ENCODE data around the gene CCAR1. TPM values are rescaled to one million over a fixed set of nuclear protein-coding genes. Genes with fewer than 3 reads are reported as not detected.
A peak's percentile ranks its signal among the peaks of the same experiment; 100 is the strongest.
"Not testable (repeated sequence)": the region's sequence is repeated elsewhere in the genome, so short reads cannot be mapped to it uniquely, and the experiment has no call there.

The CCAR1 gene
- total and polyA plus RNA-seq, 2 of the 13 experiments (the other 11 are each of a cell fraction or from before 2014, with no cell fraction given) = 74.5 to 81.6 TPM

DNA sequence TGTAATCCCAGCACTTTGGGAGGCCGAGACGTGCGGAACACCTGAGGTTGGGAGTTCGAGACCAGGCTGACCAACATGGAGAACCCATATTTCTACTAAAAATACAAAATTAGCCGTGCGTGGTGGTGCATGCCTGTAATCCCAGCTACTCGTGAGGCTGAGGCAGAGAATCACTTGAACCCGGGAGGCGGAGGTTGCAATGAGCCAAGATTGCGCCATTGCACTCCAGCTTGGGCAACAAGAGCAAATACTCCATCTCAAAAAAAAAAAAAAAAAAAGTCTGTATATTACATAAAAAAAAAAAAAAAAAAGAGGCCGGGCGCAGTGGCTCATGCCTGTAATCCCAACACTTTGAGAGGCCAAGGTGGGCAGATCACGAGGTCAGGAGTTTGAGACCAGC lies 8.0 kb upstream of the CCAR1 start:
- H2AFZ ChIP-seq (ENCODE audit: low read length); H3K4me1 ChIP-seq (ENCODE audit: insufficient read depth, low read length); H3K9me3 ChIP-seq (ENCODE audit: low read length); ATAC-seq; CTCF ChIA-PET (ENCODE audit: low intra/inter-chr PET ratio, low total read pairs); H3K4me2 ChIP-seq (ENCODE audit: low read depth, low read length); BruUV-seq (replicated peaks); H3K27me3 ChIP-seq (ENCODE audit: control insufficient read depth in 1 of 2, insufficient read depth in 2 of 2, low read length in 2 of 2); intact Hi-C loops (cut with micrococcal nuclease; ENCODE audit: unreplicated experiment); FAIRE-seq; H3K4me3 ChIP-seq (replicated peaks in 1 of 3; ENCODE audit: insufficient read depth in 1 of 3, low read depth in 2 of 3, low read length in 3 of 3); H3K9ac ChIP-seq (ENCODE audit: insufficient read depth, low read depth, low read length); DNase-seq (ENCODE audit: low spot score); in situ Hi-C loops (cut with HindIII; ENCODE audit: extremely low pct_ligation_motif_present, low pct_unique_long_range_greater_than_20kb); H3K27ac ChIP-seq (ENCODE audit: extremely low read length, insufficient read depth, low read length); H4K20me1 ChIP-seq (ENCODE audit: insufficient read depth, low read length); H3K79me2 ChIP-seq (ENCODE audit: insufficient read depth, low read length); H3K36me3 ChIP-seq (replicated peaks in 1 of 2; ENCODE audit: control insufficient read depth in 1 of 2, insufficient read depth in 2 of 2, low read length in 2 of 2): not testable (repeated sequence)
- POLR2A ChIA-PET = interaction anchor here (1.0 kb wide), 1 partner anchor 9 kb away, joined by 3 read pairs; no protein-coding TSS in a partner anchor
- WGBS (ENCODE audit: low lambda C conversion rate) = 24% methylated on average over 13 of the region's 13 CpGs
- TF ChIP-seq, protein P1, sequence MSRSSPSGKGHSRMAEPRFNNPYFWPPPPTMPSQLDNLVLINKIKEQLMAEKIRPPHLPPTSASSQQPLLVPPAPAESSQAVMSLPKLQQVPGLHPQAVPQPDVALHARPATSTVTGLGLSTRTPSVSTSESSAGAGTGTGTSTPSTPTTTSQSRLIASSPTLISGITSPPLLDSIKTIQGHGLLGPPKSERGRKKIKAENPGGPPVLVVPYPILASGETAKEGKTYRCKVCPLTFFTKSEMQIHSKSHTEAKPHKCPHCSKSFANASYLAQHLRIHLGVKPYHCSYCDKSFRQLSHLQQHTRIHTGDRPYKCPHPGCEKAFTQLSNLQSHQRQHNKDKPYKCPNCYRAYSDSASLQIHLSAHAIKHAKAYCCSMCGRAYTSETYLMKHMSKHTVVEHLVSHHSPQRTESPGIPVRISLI (CRISPR knock-in tag; IDR thresholded peaks at IDR 0.05; ENCODE audit: borderline replicate concordance) = 0 out of 2 replicates have a peak, but pooled peaks have one; percentile 39
- peak; percentile 55 for TF ChIP-seq CEBPG (CRISPR knock-in tag; IDR thresholded peaks at IDR 0.05)

DNA sequence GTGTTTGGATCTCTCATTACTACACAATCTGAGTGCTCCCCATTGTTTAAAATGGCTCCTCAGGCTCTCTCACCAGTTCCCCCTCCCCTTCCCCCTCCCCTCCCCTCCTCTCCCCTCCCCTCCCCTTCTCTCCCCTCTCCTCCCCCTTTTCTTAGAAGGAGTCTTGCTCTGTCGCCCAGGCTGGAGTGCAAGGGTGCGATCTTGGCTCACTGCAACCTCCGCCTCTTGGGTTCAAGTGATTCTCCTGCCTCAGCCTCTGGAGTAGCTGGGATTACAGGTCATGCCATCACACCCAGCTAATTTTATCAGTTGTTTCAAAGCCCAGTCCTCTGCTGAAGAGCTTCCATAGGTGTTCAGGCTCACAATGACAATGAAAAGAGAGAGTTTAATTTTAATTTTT lies 3.6 kb upstream of the CCAR1 start:
- ATAC-seq (no peak), DNase-seq (ENCODE audit: low spot score) (no peak), FAIRE-seq (no peak)
- no peak overlapping the region for H3K27ac ChIP-seq (ENCODE audit: extremely low read length, insufficient read depth, low read length)
- H3K27me3 ChIP-seq (ENCODE audit: control insufficient read depth in 1 of 2, insufficient read depth in 2 of 2, low read length in 2 of 2) = no peaks in the 10 kb centered on the region; a peak in 2 of 5 replicates
- no peak overlapping the region for H2AFZ ChIP-seq (ENCODE audit: low read length)
- H3K4me2 ChIP-seq (ENCODE audit: low read depth, low read length) = no peak overlapping the region
- no peak overlapping the region for H3K4me3 ChIP-seq (replicated peaks in 1 of 3; ENCODE audit: insufficient read depth in 1 of 3, low read depth in 2 of 3, low read length in 3 of 3)
- peaks cover 13% of the 10 kb centered on the region for H3K79me2 ChIP-seq (ENCODE audit: insufficient read depth, low read length)
- POLR2A ChIA-PET = no interaction called here
- no TSS peak for BruUV-seq (replicated peaks)
- intact Hi-C loops (cut with micrococcal nuclease; ENCODE audit: unreplicated experiment) (no loop called here), in situ Hi-C loops (cut with HindIII; ENCODE audit: extremely low pct_ligation_motif_present, low pct_unique_long_range_greater_than_20kb) (no loop called here)
- TF ChIP-seq, protein P2, sequence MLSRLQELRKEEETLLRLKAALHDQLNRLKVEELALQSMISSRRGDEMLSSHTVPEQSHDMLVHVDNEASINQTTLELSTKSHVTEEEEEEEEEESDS (CRISPR knock-in tag; IDR thresholded peaks at IDR 0.05; ENCODE audit: borderline replicate concordance) = no peak
- no peak for TF ChIP-seq RFXANK (CRISPR knock-in tag; IDR thresholded peaks at IDR 0.05)
- TF ChIP-seq ZNF335 (CRISPR knock-in tag; IDR thresholded peaks at IDR 0.05) = no peak
- no peak for TF ChIP-seq JUND (CRISPR knock-in tag; IDR thresholded peaks at IDR 0.05)
- TF ChIP-seq SETDB1 (CRISPR knock-in tag; IDR thresholded peaks at IDR 0.05; ENCODE audit: borderline replicate concordance) = no peak
- no peak for TF ChIP-seq AKAP8 (CRISPR knock-in tag; IDR thresholded peaks at IDR 0.05)
- TF ChIP-seq ZNF737 (CRISPR knock-in tag; IDR thresholded peaks at IDR 0.05; ENCODE audit: borderline replicate concordance) = no peak
- no peak for TF ChIP-seq ZNF788 (CRISPR knock-in tag; IDR thresholded peaks at IDR 0.05; ENCODE audit: borderline replicate concordance)
- TF ChIP-seq SALL2 (CRISPR knock-in tag; IDR thresholded peaks at IDR 0.05) = no peak
- CTCF ChIA-PET (ENCODE audit: low intra/inter-chr PET ratio, low total read pairs) = no interaction called here
- no peaks in the 10 kb centered on the region for H3K9me3 ChIP-seq (ENCODE audit: low read length)
- H3K9ac ChIP-seq (ENCODE audit: insufficient read depth, low read depth, low read length) = no peak overlapping the region
- H3K36me3 ChIP-seq (replicated peaks in 1 of 2; ENCODE audit: control insufficient read depth in 1 of 2, insufficient read depth in 2 of 2, low read length in 2 of 2) = no peaks in the 10 kb centered on the region
- no peaks in the 10 kb centered on the region for H4K20me1 ChIP-seq (ENCODE audit: insufficient read depth, low read length)
- 90% methylated on average over 3 of the region's 3 CpGs for WGBS (ENCODE audit: low lambda C conversion rate)
- H3K4me1 ChIP-seq (ENCODE audit: insufficient read depth, low read length) = peaks cover 4% of the 10 kb centered on the region

Measured in HepG2 (cell line).